Brain microvascular endothelial cell (primary cell): ENCODE measurements around the gene IGF2BP3.

ENCODE experiments used
- DNase-seq: peaks from one replicate; pipeline ENCODE4 v3.0.0-alpha.2; 2020
- H3K27ac ChIP-seq: fragments of 250-450 bp; sonication (Bioruptor Pico); 2 replicates; pipeline ENCODE4 v1.5.1; 2020; ENCODE audit warnings: mild to moderate bottlenecking, moderate library complexity
- H3K27me3 ChIP-seq: fragments of 250-450 bp; sonication (Bioruptor Pico); replicated peaks from 2 replicates; pipeline ENCODE4 v1.5.1; 2020; ENCODE audit warnings: mild to moderate bottlenecking
- H3K36me3 ChIP-seq: fragments of 250-450 bp; sonication (Bioruptor Pico); replicated peaks from 2 replicates; pipeline ENCODE4 v1.5.1; 2020; ENCODE audit warnings: mild to moderate bottlenecking
- H3K4me3 ChIP-seq: 2 replicates; pipeline ENCODE4 v1.5.1; 2011; ENCODE audit warnings: low read depth, mild to moderate bottlenecking, control low read depth, low read length, moderate library complexity
- in situ Hi-C: cut with HindIII; loops from 2 replicates; pipeline ENCODE4 v1.10.0; 2017; ENCODE audit warnings: low sequenced_read_pairs, low pct_ligation_motif_present
- TF ChIP-seq, protein P1 (sequence below): IDR thresholded peaks from 2 replicates; pipeline ENCODE4 v1.5.1; 2011; ENCODE audit warnings: low read depth, mild to moderate bottlenecking, moderate library complexity, low read length, control low read depth, inconsistent platforms; ENCODE audit errors: missing control alignments

The IGF2BP3 gene

GRCh38 chr7:23276376-23276775, 193.9 kb downstream of the IGF2BP3 start:
- Histone ChIP-seq H3K27me3 (no peaks in the 10 kb centered on the region), H3K27ac (no peak overlapping the region), H3K36me3 (no peaks in the 10 kb centered on the region), H3K4me3 (no peak overlapping the region)
- no peak for DNase-seq
- TF ChIP-seq, protein P1, sequence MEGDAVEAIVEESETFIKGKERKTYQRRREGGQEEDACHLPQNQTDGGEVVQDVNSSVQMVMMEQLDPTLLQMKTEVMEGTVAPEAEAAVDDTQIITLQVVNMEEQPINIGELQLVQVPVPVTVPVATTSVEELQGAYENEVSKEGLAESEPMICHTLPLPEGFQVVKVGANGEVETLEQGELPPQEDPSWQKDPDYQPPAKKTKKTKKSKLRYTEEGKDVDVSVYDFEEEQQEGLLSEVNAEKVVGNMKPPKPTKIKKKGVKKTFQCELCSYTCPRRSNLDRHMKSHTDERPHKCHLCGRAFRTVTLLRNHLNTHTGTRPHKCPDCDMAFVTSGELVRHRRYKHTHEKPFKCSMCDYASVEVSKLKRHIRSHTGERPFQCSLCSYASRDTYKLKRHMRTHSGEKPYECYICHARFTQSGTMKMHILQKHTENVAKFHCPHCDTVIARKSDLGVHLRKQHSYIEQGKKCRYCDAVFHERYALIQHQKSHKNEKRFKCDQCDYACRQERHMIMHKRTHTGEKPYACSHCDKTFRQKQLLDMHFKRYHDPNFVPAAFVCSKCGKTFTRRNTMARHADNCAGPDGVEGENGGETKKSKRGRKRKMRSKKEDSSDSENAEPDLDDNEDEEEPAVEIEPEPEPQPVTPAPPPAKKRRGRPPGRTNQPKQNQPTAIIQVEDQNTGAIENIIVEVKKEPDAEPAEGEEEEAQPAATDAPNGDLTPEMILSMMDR: peak; percentile 52
- in situ Hi-C loops: loop anchor here (10.0 kb wide), 1 partner anchor 248 kb away; no protein-coding TSS in a partner anchor

GRCh38 chr7:23275912-23276311, 194.4 kb downstream of the IGF2BP3 start:
- H3K36me3 ChIP-seq: no peaks in the 10 kb centered on the region
- TF ChIP-seq, protein P1: no peak
- no peak for DNase-seq
- in situ Hi-C loops: loop anchor here (10.0 kb wide), 1 partner anchor 249 kb away; no protein-coding TSS in a partner anchor
- H3K27ac ChIP-seq: no peak overlapping the region
- H3K4me3 ChIP-seq: no peak overlapping the region
- H3K27me3 ChIP-seq: peaks cover under 1% of the 10 kb centered on the region

DNA sequence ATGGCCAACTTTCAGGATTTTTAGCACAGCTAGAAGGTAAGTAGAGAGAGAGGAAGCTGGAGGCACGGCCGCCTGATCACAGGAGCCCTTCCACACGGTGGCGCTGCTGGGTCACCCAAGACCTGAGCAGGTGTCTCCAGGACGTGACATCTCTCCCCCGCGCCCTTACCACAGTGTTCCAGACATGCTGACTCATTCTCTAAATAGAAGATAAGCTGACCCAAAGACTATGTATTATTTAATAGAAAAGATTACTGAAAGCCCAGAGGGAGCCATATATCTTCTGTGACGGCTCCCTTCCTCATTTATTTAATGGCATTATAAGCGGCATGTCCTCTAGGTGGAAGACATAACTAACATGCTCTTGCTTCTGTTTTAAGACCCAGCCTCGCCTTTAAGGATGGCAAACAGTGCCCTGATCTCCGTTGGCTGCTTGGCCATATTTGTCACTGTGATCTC, 197.1 kb downstream of the IGF2BP3 start:
- TF ChIP-seq, protein P1: peak; percentile 92
- H3K36me3 ChIP-seq: no peaks in the 10 kb centered on the region
- no peak overlapping the region for H3K27ac ChIP-seq
- in situ Hi-C loops: loop anchor here (10.0 kb wide), 1 partner anchor 252 kb away; no protein-coding TSS in a partner anchor
- peaks cover 2% of the 10 kb centered on the region for H3K27me3 ChIP-seq
- DNase-seq: peak; percentile 98
- H3K4me3 ChIP-seq: no peak overlapping the region

GRCh38 chr7:23272275-23272674, 198.0 kb downstream of the IGF2BP3 start:
- in situ Hi-C loops: loop anchor here (10.0 kb wide), 1 partner anchor 253 kb away; no protein-coding TSS in a partner anchor
- TF ChIP-seq, protein P1: no peak
- no peak for DNase-seq
- peaks cover 2% of the 10 kb centered on the region for H3K27me3 ChIP-seq
- no peak overlapping the region for H3K27ac ChIP-seq
- no peaks in the 10 kb centered on the region for H3K36me3 ChIP-seq
- no peak overlapping the region for H3K4me3 ChIP-seq

GRCh38 chr7:23268746-23269145, 201.5 kb downstream of the IGF2BP3 start:
- DNase-seq: no peak

More at GRCh38 chr7:23268746-23269145, 201.5 kb downstream of the IGF2BP3 start:
- Histone ChIP-seq H3K27ac (no peak overlapping the region), H3K4me3 (no peak overlapping the region), H3K36me3 (no peaks in the 10 kb centered on the region), H3K27me3 (peaks cover 2% of the 10 kb centered on the region)
- in situ Hi-C loops: no loop called here
- TF ChIP-seq, protein P1: no peak
